Right lobe of liver (tissue), 4 donors: ENCODE results near the gene ATP11C.

Source experiments
- POLR2A ChIP-seq: fragments of 450-650 bp; IDR thresholded peaks from one replicate; pipeline ENCODE4 v1.6.1; 2017; ENCODE audit warnings: antibody characterized with exemption, mild to moderate bottlenecking
- TF ChIP-seq, protein P1 (sequence below), 4 donors: fragments of 200-600 bp in 3 of 4; fragments of 450-650 bp in 1 of 4; IDR thresholded peaks; one replicate each; pipeline versions ENCODE4 v1.5.1 to v1.8.0; 2016 to 2022; ENCODE audit warnings: antibody characterized with exemption in 4 of 4, mild to moderate bottlenecking in 2 of 4
- donor health status: DM: no; HTN: no; CAD: no.
- donor health status: DM: no; HTN: no; CAD: no.
- donor health status: DM: no; HTN: yes; CAD: no.

DNA sequence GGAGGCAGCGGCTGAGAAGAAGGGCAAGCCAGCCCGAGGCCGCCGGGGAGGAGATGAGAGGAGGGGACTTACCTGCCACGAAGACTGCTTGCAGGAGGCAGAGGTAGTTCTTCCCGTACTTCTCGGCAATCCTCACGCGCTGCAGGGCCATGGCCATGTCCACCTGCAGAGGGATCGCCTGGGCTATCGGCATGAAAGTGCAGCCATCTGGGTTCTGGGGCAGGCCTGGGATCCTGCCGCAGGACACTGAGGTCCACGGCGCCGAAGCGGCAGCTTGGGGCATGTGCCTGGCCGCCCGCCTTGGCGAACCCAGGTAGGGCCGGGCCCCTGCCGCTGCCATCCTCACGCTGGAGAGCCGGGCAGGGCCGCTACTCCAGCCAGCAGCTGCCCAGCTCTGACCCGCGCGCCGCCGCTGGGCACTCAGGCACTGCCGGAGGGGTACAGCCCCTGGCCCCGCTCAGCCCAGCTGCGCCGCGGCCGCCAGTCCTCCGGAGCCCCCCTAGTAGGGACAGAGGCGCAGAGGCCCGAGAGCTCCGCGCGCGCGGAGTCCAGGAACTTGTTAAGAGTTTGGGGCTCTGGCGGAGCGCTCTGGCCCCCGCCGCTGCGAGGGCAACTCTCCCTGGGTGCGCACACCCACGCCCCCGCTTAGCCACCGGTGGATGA, 240.9 kb downstream of the ATP11C start:
- TF ChIP-seq POLR2A, result no peak
- TF ChIP-seq, protein P1, sequence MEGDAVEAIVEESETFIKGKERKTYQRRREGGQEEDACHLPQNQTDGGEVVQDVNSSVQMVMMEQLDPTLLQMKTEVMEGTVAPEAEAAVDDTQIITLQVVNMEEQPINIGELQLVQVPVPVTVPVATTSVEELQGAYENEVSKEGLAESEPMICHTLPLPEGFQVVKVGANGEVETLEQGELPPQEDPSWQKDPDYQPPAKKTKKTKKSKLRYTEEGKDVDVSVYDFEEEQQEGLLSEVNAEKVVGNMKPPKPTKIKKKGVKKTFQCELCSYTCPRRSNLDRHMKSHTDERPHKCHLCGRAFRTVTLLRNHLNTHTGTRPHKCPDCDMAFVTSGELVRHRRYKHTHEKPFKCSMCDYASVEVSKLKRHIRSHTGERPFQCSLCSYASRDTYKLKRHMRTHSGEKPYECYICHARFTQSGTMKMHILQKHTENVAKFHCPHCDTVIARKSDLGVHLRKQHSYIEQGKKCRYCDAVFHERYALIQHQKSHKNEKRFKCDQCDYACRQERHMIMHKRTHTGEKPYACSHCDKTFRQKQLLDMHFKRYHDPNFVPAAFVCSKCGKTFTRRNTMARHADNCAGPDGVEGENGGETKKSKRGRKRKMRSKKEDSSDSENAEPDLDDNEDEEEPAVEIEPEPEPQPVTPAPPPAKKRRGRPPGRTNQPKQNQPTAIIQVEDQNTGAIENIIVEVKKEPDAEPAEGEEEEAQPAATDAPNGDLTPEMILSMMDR (IDR thresholded peaks at IDR 0.05), result no peak
